Progenitor cell of endocrine pancreas (in vitro differentiated cells): Measurements from ENCODE around the gene RCAN2. TPM values are rescaled to one million over a fixed set of nuclear protein-coding genes. Genes with fewer than 3 reads are reported as not detected.

Experiments used
- DNase-seq: peaks from one replicate; pipeline ENCODE4 v3.0.0; 2021; ENCODE audit warnings: low spot score; ENCODE audit not compliant: unreplicated experiment
- H3K27ac Mint-ChIP-seq: 2 replicates; pipeline ENCODE4 v1.8.0; 2021; ENCODE audit warnings: mild to moderate bottlenecking, moderate library complexity, mixed read lengths
- H3K27me3 Mint-ChIP-seq: 2 replicates; pipeline ENCODE4 v1.8.0; 2021; ENCODE audit warnings: mixed read lengths
- H3K36me3 Mint-ChIP-seq: 2 replicates; pipeline ENCODE4 v1.8.0; 2022; ENCODE audit warnings: mixed read lengths; ENCODE audit not compliant: insufficient read depth
- H3K4me1 Mint-ChIP-seq: 2 replicates; pipeline ENCODE4 v1.8.0; 2021; ENCODE audit warnings: low read depth, mixed read lengths
- H3K4me3 Mint-ChIP-seq: 2 replicates; pipeline ENCODE4 v1.8.0; 2021; ENCODE audit warnings: low read depth, mild to moderate bottlenecking, moderate library complexity, mixed read lengths
- H3K9me3 Mint-ChIP-seq: 2 replicates; pipeline ENCODE4 v1.8.0; 2021; ENCODE audit warnings: low read depth, mixed read lengths
- CTCF ChIP-seq: fragments of 200-600 bp; sonication (generic); IDR thresholded peaks from one replicate; pipeline ENCODE4 v1.5.0; 2021; ENCODE audit warnings: antibody characterized with exemption, mild to moderate bottlenecking; ENCODE audit not compliant: unreplicated experiment
- total RNA-seq: library from RNA; stranded (reverse); gene quantifications from 2 replicates; pipeline ENCODE4 v1.2.1, GENCODE V29; 2021

RCAN2 gene
- total RNA-seq, 1 donor from 2014 or later = 23.3 TPM

GRCh38 chr6:46175976-46176375 is 315.3 kb downstream of the RCAN2 start:
- Mint-ChIP-seq H3K36me3 (no peaks in the 10 kb centered on the region), H3K27me3 (peaks cover 8% of the 10 kb centered on the region), H3K4me3 (no peak overlapping the region), H3K4me1 (peaks cover 4% of the 10 kb centered on the region), H3K27ac (no peak overlapping the region), H3K9me3 (no peaks in the 10 kb centered on the region)
- no peak for TF ChIP-seq CTCF
- DNase-seq = no peak

- H3K4me1 Mint-ChIP-seq = peaks cover 4% of the 10 kb centered on the region
- H3K27me3 Mint-ChIP-seq = peaks cover 8% of the 10 kb centered on the region
- no peak overlapping the region for H3K27ac Mint-ChIP-seq
- no peak for TF ChIP-seq CTCF
- no peak overlapping the region for H3K4me3 Mint-ChIP-seq
- H3K36me3 Mint-ChIP-seq = no peaks in the 10 kb centered on the region
- H3K9me3 Mint-ChIP-seq = no peaks in the 10 kb centered on the region
- no peak for DNase-seq
These were observed 315.8 kb downstream of the RCAN2 start for GRCh38 chr6:46175446-46175845.

GRCh38 chr6:46174904-46175303 is 316.3 kb downstream of the RCAN2 start:
- Mint-ChIP-seq H3K27me3 (peaks cover 8% of the 10 kb centered on the region), H3K36me3 (no peaks in the 10 kb centered on the region), H3K4me3 (no peak overlapping the region), H3K27ac (no peak overlapping the region), H3K9me3 (no peaks in the 10 kb centered on the region), H3K4me1 (peaks cover 7% of the 10 kb centered on the region)
- no peak for DNase-seq
- no peak for TF ChIP-seq CTCF

- Mint-ChIP-seq H3K4me3 (no peak overlapping the region), H3K9me3 (no peaks in the 10 kb centered on the region), H3K4me1 (peaks cover 11% of the 10 kb centered on the region), H3K27me3 (no peaks in the 10 kb centered on the region), H3K27ac (no peak overlapping the region), H3K36me3 (peaks cover 5% of the 10 kb centered on the region)
- TF ChIP-seq CTCF = no peak
- DNase-seq = no peak
These were observed 319.1 kb downstream of the RCAN2 start for GRCh38 chr6:46172176-46172575.

Other genes with a start within 250 kb of the RCAN2 start
- gene CYP39A1, start 161.4 kb upstream of the RCAN2 start, total RNA-seq = 6.7 and 10.3 TPM in 2 replicates
- 31.9 TPM in 2 replicates for gene SLC25A27, start 161.5 kb upstream of the RCAN2 start, total RNA-seq
- gene TDRD6, start 196.4 kb upstream of the RCAN2 start, total RNA-seq = 0.17 and 0.93 TPM in 2 replicates
- gene PLA2G7, start 243.9 kb upstream of the RCAN2 start, total RNA-seq = 0.29 and 0.93 TPM in 2 replicates